Peyer's patch (tissue), 4 donors: ENCODE measurements around the gene HMCN1. TPM values are rescaled to one million over a fixed set of nuclear protein-coding genes. Genes with fewer than 3 reads are reported as not detected.

Experiments used
- DNase-seq, 3 donors: peaks; one replicate each; pipeline ENCODE4 v3.0.0-alpha.2; 2017 to 2019
- H3K27ac ChIP-seq, 4 donors: fragments of 200-600 bp; sonication (generic); one replicate each; pipeline ENCODE4 v1.5.1; 2016 to 2019
- H3K27me3 ChIP-seq, 2 donors: fragments of 200-600 bp; sonication (generic); one replicate each; pipeline ENCODE4 v1.5.1; 2019
- H3K36me3 ChIP-seq, 3 donors: fragments of 200-600 bp; sonication (generic); one replicate each; pipeline ENCODE4 v1.5.1; 2016 to 2019
- H3K4me1 ChIP-seq, 4 donors: fragments of 200-600 bp; sonication (generic); one replicate each; pipeline ENCODE4 v1.5.1; 2016 to 2019
- H3K4me3 ChIP-seq, 4 donors: fragments of 200-600 bp; sonication (generic); 1 replicate in 3 of 4; 2 replicates in 1 of 4; pipeline ENCODE4 v1.5.1; 2016 to 2019; ENCODE audit warnings: mild to moderate bottlenecking in 1 of 4
- H3K9me3 ChIP-seq, 4 donors: fragments of 200-600 bp; sonication (generic); one replicate each; pipeline ENCODE4 v1.5.1; 2016 to 2019; ENCODE audit warnings: mild to moderate bottlenecking in 1 of 4
- CTCF ChIP-seq, 6 experiments: fragments of 450-650 bp in 4 of 6; fragments of 200-600 bp in 2 of 6; sonication (generic) in 1 of 6; IDR thresholded peaks; one replicate each; pipeline ENCODE4 v1.5.1; 2017 to 2019; ENCODE audit warnings: antibody characterized with exemption in 6 of 6, mild to moderate bottlenecking in 3 of 6, moderate library complexity in 1 of 6
- POLR2A ChIP-seq, 2 donors: fragments of 450-650 bp; IDR thresholded peaks; one replicate each; pipeline ENCODE4 v1.5.1; 2017; ENCODE audit warnings: antibody characterized with exemption in 2 of 2, mild to moderate bottlenecking in 2 of 2, moderate library complexity in 2 of 2
- total RNA-seq, 4 donors: library from RNA; depleted of rRNA; stranded (reverse); fragments of >200 nt; gene quantifications; one replicate each; pipeline ENCODE4 v1.1.0, GENCODE V29; 2016

HMCN1 gene
- total RNA-seq, 4 donors from 2014 or later: 1.5 to 18.2 (median 7.1) TPM

DNA sequence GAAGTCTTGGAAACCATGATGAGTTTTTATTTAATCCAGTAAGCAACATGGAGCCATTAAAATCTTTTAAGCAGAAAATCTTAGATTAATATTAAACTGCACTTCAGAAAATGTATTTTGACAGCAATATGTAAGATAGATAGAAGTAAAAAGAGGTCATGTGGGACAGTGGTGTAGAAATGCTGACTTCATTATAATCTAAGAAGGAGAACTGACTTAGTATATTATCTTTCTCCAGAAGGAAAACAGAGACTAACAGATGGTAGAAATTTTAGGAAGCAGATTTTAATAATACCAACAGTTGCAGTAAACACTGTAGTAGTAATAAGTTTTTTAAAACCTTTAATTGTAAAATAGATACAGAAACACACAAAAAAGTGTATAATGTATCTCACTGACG is 367.9 kb downstream of the HMCN1 start:
- H3K9me3 ChIP-seq: no peaks in the 10 kb centered on the region
- no peaks in the 10 kb centered on the region for H3K27me3 ChIP-seq
- no peaks in the 10 kb centered on the region for H3K4me1 ChIP-seq
- no peak overlapping the region for H3K27ac ChIP-seq
- TF ChIP-seq POLR2A (IDR thresholded peaks at IDR 0.05): no peak
- no peak for TF ChIP-seq CTCF (IDR thresholded peaks at IDR 0.05)
- H3K4me3 ChIP-seq: no peak overlapping the region
- DNase-seq: no peak
- H3K36me3 ChIP-seq: no peaks in the 10 kb centered on the region

DNA sequence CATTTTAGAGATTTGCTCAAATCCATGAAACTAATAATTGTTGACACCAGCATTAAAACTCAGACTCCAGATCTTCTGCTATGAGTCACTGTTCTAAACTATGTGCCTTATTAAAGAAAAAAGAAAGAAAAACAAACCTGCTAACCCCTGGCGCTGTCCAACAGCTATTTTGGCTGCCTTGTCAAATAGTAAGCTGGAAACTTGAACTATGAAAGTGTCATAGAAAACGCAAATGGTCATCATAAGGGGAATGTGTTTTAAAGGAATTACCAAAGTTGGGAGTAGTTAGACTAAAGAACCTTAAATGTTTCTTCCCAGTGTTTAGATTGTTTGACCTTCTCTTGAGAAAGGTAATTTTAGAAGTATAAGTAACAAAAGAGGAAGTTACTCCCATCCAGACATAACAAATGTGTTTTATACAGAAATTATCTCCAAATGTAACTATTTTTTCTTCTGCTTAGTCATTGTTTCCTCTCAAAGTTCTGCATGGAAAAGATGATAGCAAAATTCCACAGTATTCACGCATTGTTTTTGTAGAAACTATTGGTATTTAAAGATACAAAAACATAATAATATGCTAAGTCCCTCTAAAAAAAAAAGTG is 368.5 kb downstream of the HMCN1 start:
- Histone ChIP-seq H3K4me1 (no peaks in the 10 kb centered on the region), H3K9me3 (no peaks in the 10 kb centered on the region), H3K4me3 (no peak overlapping the region), H3K27me3 (no peaks in the 10 kb centered on the region), H3K27ac (no peak overlapping the region), H3K36me3 (no peaks in the 10 kb centered on the region)
- DNase-seq: no peak
- no peak for TF ChIP-seq POLR2A (IDR thresholded peaks at IDR 0.05)
- no peak for TF ChIP-seq CTCF (IDR thresholded peaks at IDR 0.05)

DNA sequence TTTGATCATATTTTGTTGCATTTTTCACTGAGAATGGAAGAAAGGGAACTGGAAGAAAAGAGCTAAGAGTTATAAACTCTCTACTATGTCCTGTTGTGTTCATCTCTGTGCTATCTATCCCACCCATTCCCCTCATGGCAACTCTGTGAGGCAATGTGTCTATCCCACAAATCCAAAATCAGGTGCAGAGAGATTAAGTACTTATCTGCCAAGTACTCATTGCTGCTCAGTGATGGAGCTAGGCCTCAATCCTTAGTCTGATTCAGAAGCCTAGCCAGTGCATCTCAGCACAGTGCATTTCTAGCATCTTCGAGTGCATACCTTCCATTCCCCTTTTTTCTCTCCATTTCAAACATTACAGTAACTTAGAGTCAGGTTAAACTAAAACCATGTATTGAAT is 370.3 kb downstream of the HMCN1 start:
- H3K36me3 ChIP-seq: no peaks in the 10 kb centered on the region
- no peak for TF ChIP-seq POLR2A (IDR thresholded peaks at IDR 0.05)
- no peak for TF ChIP-seq CTCF (IDR thresholded peaks at IDR 0.05)
- H3K4me3 ChIP-seq: no peak overlapping the region
- DNase-seq: no peak
- no peaks in the 10 kb centered on the region for H3K27me3 ChIP-seq
- no peak overlapping the region for H3K27ac ChIP-seq
- H3K9me3 ChIP-seq: no peaks in the 10 kb centered on the region
- no peaks in the 10 kb centered on the region for H3K4me1 ChIP-seq

- no peak for TF ChIP-seq POLR2A (IDR thresholded peaks at IDR 0.05)
- TF ChIP-seq CTCF (IDR thresholded peaks at IDR 0.05): no peak
- DNase-seq: no peak
- no peak overlapping the region for H3K27ac ChIP-seq
Measured at GRCh38 chr1:186112280-186112679, 378.1 kb downstream of the HMCN1 start.

DNA sequence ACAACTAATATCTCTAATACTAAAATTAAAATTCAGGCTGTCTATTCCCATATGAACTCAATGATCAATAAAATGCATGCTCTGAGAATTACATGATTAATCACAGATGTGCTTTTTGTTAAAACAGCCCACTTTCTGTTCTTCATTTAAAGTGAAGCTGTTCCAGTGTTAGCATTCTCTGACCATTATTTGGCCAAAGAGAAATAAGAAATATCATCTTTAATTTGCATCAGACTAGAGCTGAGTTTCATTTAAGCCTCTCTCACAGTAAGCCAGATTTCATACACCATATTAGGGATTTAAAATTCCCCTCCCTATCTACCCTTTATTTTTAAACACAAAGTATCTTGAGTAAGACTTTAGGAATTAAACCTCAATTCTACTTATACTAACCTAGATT is 379.3 kb downstream of the HMCN1 start:
- no peak for TF ChIP-seq POLR2A (IDR thresholded peaks at IDR 0.05)
- no peak for TF ChIP-seq CTCF (IDR thresholded peaks at IDR 0.05)
- Histone ChIP-seq H3K9me3 (no peaks in the 10 kb centered on the region), H3K36me3 (no peaks in the 10 kb centered on the region), H3K27me3 (no peaks in the 10 kb centered on the region), H3K4me3 (no peak overlapping the region), H3K4me1 (no peaks in the 10 kb centered on the region), H3K27ac (no peak overlapping the region)
- DNase-seq: no peak

More at GRCh38 chr1:186112280-186112679, 378.1 kb downstream of the HMCN1 start:
- H3K4me1 ChIP-seq: no peaks in the 10 kb centered on the region
- no peak overlapping the region for H3K4me3 ChIP-seq
- H3K27me3 ChIP-seq: no peaks in the 10 kb centered on the region
- no peaks in the 10 kb centered on the region for H3K36me3 ChIP-seq
- H3K9me3 ChIP-seq: no peaks in the 10 kb centered on the region

- H3K36me3 ChIP-seq: no peaks in the 10 kb centered on the region
- H3K4me3 ChIP-seq: no peak overlapping the region
- no peak overlapping the region for H3K27ac ChIP-seq
- no peaks in the 10 kb centered on the region for H3K27me3 ChIP-seq
- H3K4me1 ChIP-seq: no peaks in the 10 kb centered on the region
- TF ChIP-seq CTCF (IDR thresholded peaks at IDR 0.05) (no peak), POLR2A (IDR thresholded peaks at IDR 0.05) (no peak)
- H3K9me3 ChIP-seq: no peaks in the 10 kb centered on the region
- no peak for DNase-seq
Measured at GRCh38 chr1:186118724-186119123, 384.5 kb downstream of the HMCN1 start.
